ENCODE data around the gene GRM2. TPM values are rescaled to one million over a fixed set of nuclear protein-coding genes. Genes with fewer than 3 reads are reported as not detected.

Gene GRM2
- total and polyA plus RNA-seq, 2 of the 8 experiments (the other 6 are each of a cell fraction or from before 2014, with no cell fraction given), result 3.9 to 10.5 TPM

DNA sequence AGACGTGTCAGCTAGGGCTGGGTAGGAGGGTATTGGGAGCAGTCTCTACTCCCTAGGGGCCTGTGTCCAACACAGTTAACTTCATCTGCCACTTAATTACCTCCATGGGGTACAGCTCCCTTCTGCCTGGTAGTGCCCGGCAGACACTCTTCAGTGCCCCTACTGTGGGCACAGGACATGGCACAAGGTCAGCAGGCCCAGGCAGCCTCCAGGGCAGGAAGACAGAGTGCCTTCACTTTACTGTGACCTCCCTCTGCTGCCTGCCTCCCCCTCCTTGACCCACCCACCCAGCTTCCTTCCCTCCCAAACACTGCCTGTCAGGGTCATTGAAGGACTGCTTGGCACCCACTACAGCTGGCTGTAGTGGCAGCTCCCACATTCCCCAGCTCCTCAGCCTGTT lies 6.5 kb upstream of the GRM2 start:
- Histone ChIP-seq H3K27ac (ENCODE audit: low read depth, low read length) (no peak overlapping the region), H4K20me1 (replicated peaks in 1 of 2; ENCODE audit: control insufficient read depth in 1 of 2, insufficient read depth in 2 of 2, low read length in 2 of 2) (peaks cover 2 to 7% of the 10 kb centered on the region in 2 experiments), H3K23ac (ENCODE audit: insufficient read length) (no peak overlapping the region), H3K9me3 (ENCODE audit: insufficient read depth in 2 of 2, low read depth in 1 of 2, low read length in 1 of 2) (no peaks in the 10 kb centered on the region), H3K79me1 (ENCODE audit: low read depth, low read length) (no peaks in the 10 kb centered on the region), H4K8ac (ENCODE audit: extremely low read depth, insufficient read depth, low read length) (no peak overlapping the region), H3K23me2 (ENCODE audit: low read depth, low read length) (no peaks in the 10 kb centered on the region; the same call in 1 of the 2 replicates), H4K91ac (replicated peaks; ENCODE audit: insufficient read length, low read length) (no peak overlapping the region), H2AFZ (ENCODE audit: low read length) (no peak overlapping the region), H2AK5ac (ENCODE audit: low read depth, low read length) (no peak overlapping the region), H3K79me2 (ENCODE audit: control insufficient read depth in 1 of 2, insufficient read depth in 2 of 2, low read length in 2 of 2) (no peaks in the 10 kb centered on the region), H2BK120ac (replicated peaks; ENCODE audit: low read depth, low read length) (no peak overlapping the region), H3K14ac (ENCODE audit: insufficient read length) (no peak overlapping the region), H2BK5ac (ENCODE audit: low read depth, low read length) (no peak overlapping the region), H2BK12ac (ENCODE audit: low read depth, low read length) (no peak overlapping the region), H2BK20ac (ENCODE audit: low read length) (no peak overlapping the region), H3K4ac (replicated peaks; ENCODE audit: insufficient read length, low read depth, low read length) (no peak overlapping the region), H3K4me3 (ENCODE audit: extremely low read depth in 1 of 4, insufficient read depth in 2 of 4, low read depth in 3 of 4, low read length in 4 of 4) (no peak overlapping the region), H4K5ac (ENCODE audit: insufficient read length, low read depth, low read length) (no peak overlapping the region), H3K4me1 (replicated peaks in 1 of 4; ENCODE audit: control insufficient read depth in 3 of 4, insufficient read depth in 4 of 4, low read length in 3 of 4) (peaks cover 0 to 26% (median 20%) of the 10 kb centered on the region in 4 experiments; a peak in 6 of 7 replicates), H3K9ac (replicated peaks in 1 of 4; ENCODE audit: extremely low read depth in 1 of 4, low read depth in 3 of 4, low read length in 3 of 4) (no peak overlapping the region), H3K36me3 (ENCODE audit: control insufficient read depth in 2 of 4, insufficient read depth in 4 of 4, low read length in 3 of 4) (no peaks in the 10 kb centered on the region; a peak in 1 of 8 replicates), H3K18ac (ENCODE audit: extremely low read depth, low read length) (no peak overlapping the region), H2BK15ac (ENCODE audit: low read length) (no peak overlapping the region), H3K27me3 (replicated peaks in 1 of 4; ENCODE audit: control insufficient read depth in 3 of 4, extremely low read depth in 1 of 4, insufficient read depth in 3 of 4, low read length in 3 of 4) (no peaks in the 10 kb centered on the region), H3K4me2 (ENCODE audit: insufficient read depth in 1 of 2, low read depth in 2 of 2, low read length in 2 of 2) (no peak overlapping the region), H3K56ac (replicated peaks; ENCODE audit: insufficient read length, low read depth, low read length) (no peak overlapping the region)
- POLR2A ChIA-PET (ENCODE audit: partially characterized antibody), result interaction anchor here (1.2 kb wide), 1 partner anchor 16 kb away, joined by 3 read pairs; no protein-coding TSS in a partner anchor
- TF ChIP-seq CEBPB (IDR thresholded peaks at IDR 0.05; ENCODE audit: low read depth, low read length) (no peak), SP4 (IDR thresholded peaks at IDR 0.05; ENCODE audit: low read length) (no peak), BCL11A (IDR thresholded peaks at IDR 0.05; ENCODE audit: low read depth in 2 of 2, low read length in 2 of 2) (no peak), TAF7 (optimal IDR thresholded peaks at IDR 0.05; ENCODE audit: borderline replicate concordance, low read depth, low read length) (no peak), SIX5 (IDR thresholded peaks at IDR 0.05; ENCODE audit: low read depth, low read length) (no peak), GTF2F1 (IDR thresholded peaks at IDR 0.05; ENCODE audit: borderline replicate concordance, low read depth, low read length) (no peak), CBX5 (IDR thresholded peaks at IDR 0.05; ENCODE audit: low read depth, low read length) (no peak), POU5F1 (IDR thresholded peaks at IDR 0.05; ENCODE audit: low read depth, low read length) (no peak), KDM5A (IDR thresholded peaks at IDR 0.05; ENCODE audit: low read length) (no peak), TEAD4 (IDR thresholded peaks at IDR 0.05; ENCODE audit: low read depth, low read length) (no peak)
- TF ChIP-seq, protein P1, sequence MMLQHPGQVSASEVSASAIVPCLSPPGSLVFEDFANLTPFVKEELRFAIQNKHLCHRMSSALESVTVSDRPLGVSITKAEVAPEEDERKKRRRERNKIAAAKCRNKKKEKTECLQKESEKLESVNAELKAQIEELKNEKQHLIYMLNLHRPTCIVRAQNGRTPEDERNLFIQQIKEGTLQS (IDR thresholded peaks at IDR 0.05; ENCODE audit: insufficient read depth, low read depth, low read length), result no peak
- CTCF ChIA-PET (ENCODE audit: partially characterized antibody), result interaction anchor here (0.6 to 7.0 kb wide), 7 partner anchors 9 to 198 kb away, joined by 3 to 61 read pairs (median 5); no protein-coding TSS in a partner anchor
- FAIRE-seq (no peak), DNase-seq (ENCODE audit: low read depth in 1 of 2, low spot score in 2 of 2) (no peak)
- WGBS, 2 experiments (ENCODE audit: extremely low coverage in 1 of 2, insufficient coverage in 1 of 2, insufficient read length in 1 of 2, insufficient replicate concordance in 2 of 2, low coverage in 1 of 2, low lambda C conversion rate in 2 of 2, missing lambda C conversion rate in 1 of 2), result 81% methylated on average over 2 of the region's 2 CpGs; no CpG with 5 or more reads in 1 of the 2 experiments

Measured in H1 (cell line).